ENCODE measurements around the gene TPPP3. TPM values are rescaled to one million over a fixed set of nuclear protein-coding genes. Genes with fewer than 3 reads are reported as not detected.
A peak's percentile ranks its signal among the peaks of the same experiment; 100 is the strongest.

The TPPP3 gene
- total and polyA plus RNA-seq, 3 donors from 2014 or later = 9.5 to 67.6 (median 17.5) TPM

DNA sequence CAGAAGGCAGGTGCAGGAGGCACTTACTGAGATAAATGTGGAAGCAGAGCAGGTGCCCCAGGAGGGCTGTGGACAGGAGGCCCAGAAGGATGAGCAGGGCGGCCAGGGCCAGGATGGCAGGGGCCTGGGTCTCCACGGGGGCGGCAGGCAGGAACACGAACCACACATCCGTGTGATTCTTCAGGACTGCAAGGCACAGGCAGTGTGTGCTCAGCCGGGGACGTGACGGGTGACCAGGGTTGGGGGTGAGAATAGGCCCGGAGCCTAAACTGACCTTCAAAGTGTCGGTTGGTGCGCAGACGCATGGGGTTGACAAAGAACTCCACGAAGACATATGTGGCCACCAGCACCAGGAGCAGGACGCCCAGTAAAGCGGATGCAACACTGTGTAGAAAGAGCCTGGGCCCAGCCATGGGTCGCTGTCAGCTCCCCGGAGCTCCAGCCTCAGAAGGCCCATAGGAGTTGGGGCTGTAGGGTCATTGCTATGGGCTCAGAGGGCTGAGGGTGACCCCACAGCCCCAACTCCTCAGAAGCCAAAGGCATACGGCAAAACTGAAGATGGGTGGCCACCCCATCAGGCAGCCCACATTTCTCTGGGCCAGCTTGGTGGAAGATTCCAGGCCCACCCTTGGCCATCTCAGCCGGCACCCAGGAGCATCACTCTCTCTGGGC is 5.4 kb upstream of the TPPP3 start:
- no peak overlapping the region for H3K4me3 ChIP-seq
- H3K9me3 ChIP-seq = no peaks in the 10 kb centered on the region
- 89 to 92% methylated on average over 18 to 19 of the region's 19 CpGs for WGBS, 2 donors
- no peaks in the 10 kb centered on the region for H3K36me3 ChIP-seq (ENCODE audit: low read depth, missing control alignments)
- H3K27ac ChIP-seq = no peak overlapping the region
- intact Hi-C loops (cut with DNase I; ENCODE audit: low total_unique reads) = no loop called here
- TF ChIP-seq, protein P1, sequence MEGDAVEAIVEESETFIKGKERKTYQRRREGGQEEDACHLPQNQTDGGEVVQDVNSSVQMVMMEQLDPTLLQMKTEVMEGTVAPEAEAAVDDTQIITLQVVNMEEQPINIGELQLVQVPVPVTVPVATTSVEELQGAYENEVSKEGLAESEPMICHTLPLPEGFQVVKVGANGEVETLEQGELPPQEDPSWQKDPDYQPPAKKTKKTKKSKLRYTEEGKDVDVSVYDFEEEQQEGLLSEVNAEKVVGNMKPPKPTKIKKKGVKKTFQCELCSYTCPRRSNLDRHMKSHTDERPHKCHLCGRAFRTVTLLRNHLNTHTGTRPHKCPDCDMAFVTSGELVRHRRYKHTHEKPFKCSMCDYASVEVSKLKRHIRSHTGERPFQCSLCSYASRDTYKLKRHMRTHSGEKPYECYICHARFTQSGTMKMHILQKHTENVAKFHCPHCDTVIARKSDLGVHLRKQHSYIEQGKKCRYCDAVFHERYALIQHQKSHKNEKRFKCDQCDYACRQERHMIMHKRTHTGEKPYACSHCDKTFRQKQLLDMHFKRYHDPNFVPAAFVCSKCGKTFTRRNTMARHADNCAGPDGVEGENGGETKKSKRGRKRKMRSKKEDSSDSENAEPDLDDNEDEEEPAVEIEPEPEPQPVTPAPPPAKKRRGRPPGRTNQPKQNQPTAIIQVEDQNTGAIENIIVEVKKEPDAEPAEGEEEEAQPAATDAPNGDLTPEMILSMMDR (IDR thresholded peaks at IDR 0.05) = no peak
- TF ChIP-seq POLR2A (IDR thresholded peaks at IDR 0.05) = no peak
- peaks cover 22% of the 10 kb centered on the region for H3K4me1 ChIP-seq
- H3K27me3 ChIP-seq = no peaks in the 10 kb centered on the region
- DNase-seq = no peak

DNA sequence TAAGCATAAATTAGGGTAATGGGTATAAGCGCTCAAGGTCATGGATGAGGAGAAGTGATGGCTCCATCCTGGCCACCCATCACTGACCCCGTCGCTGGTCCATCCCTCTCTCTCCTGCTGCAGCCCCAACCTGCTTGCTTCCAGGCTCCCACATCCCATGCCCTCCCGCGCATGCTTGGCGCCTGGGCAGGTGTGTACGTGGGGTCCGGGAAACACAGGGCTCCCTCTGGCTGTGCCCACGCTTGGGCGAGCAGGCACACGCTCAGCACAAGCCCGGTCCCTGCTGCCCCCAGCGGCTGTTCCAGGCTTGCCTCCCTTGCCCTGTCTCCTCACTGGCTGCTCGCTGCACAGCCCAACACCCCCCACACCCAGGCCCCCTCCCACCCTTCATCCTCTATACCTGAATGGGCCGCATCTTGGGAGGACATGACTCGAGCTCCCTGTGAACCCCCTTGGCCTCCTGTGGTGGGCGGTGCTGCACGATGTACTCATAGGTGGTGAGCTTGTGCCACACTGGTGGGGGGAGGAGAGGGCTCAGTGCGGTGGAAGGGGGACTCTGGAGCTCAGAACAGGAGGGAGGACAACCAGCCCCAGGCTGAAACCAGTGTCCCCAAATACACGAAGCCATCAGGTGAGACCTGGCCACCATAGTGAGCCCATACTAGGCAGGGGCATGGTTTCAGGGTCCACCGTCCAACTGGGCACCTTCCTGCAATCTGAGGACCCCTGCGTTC is 4.7 kb upstream of the TPPP3 start:
- H3K27me3 ChIP-seq = no peaks in the 10 kb centered on the region
- H3K4me1 ChIP-seq = peaks cover 25% of the 10 kb centered on the region
- no peak overlapping the region for H3K27ac ChIP-seq

GRCh38 chr16:67397036-67397801 is 3.9 kb upstream of the TPPP3 start:
- intact Hi-C loops (cut with DNase I; ENCODE audit: low total_unique reads) = no loop called here
- Histone ChIP-seq H3K9me3 (no peaks in the 10 kb centered on the region), H3K36me3 (ENCODE audit: low read depth, missing control alignments) (no peaks in the 10 kb centered on the region), H3K4me1 (peaks cover 30% of the 10 kb centered on the region), H3K4me3 (no peak overlapping the region), H3K27ac (peak overlapping the region in 1 of 2 donors; percentile 26), H3K27me3 (no peaks in the 10 kb centered on the region)
- no peak for DNase-seq
- TF ChIP-seq POLR2A (IDR thresholded peaks at IDR 0.05) = no peak
- TF ChIP-seq, protein P1 (IDR thresholded peaks at IDR 0.05) = no peak
- 79 to 85% methylated on average over 8 to 14 of the region's 15 CpGs for WGBS, 2 donors

More for the DNA sequence above, 4.7 kb upstream of the TPPP3 start:
- DNase-seq = no peak
- no peak overlapping the region for H3K4me3 ChIP-seq
- intact Hi-C loops (cut with DNase I; ENCODE audit: low total_unique reads) = no loop called here
- 83 to 87% methylated on average over 19 to 20 of the region's 22 CpGs for WGBS, 2 donors
- H3K9me3 ChIP-seq = no peaks in the 10 kb centered on the region
- TF ChIP-seq, protein P1 (IDR thresholded peaks at IDR 0.05) = no peak
- no peak for TF ChIP-seq POLR2A (IDR thresholded peaks at IDR 0.05)
- H3K36me3 ChIP-seq (ENCODE audit: low read depth, missing control alignments) = no peaks in the 10 kb centered on the region

DNA sequence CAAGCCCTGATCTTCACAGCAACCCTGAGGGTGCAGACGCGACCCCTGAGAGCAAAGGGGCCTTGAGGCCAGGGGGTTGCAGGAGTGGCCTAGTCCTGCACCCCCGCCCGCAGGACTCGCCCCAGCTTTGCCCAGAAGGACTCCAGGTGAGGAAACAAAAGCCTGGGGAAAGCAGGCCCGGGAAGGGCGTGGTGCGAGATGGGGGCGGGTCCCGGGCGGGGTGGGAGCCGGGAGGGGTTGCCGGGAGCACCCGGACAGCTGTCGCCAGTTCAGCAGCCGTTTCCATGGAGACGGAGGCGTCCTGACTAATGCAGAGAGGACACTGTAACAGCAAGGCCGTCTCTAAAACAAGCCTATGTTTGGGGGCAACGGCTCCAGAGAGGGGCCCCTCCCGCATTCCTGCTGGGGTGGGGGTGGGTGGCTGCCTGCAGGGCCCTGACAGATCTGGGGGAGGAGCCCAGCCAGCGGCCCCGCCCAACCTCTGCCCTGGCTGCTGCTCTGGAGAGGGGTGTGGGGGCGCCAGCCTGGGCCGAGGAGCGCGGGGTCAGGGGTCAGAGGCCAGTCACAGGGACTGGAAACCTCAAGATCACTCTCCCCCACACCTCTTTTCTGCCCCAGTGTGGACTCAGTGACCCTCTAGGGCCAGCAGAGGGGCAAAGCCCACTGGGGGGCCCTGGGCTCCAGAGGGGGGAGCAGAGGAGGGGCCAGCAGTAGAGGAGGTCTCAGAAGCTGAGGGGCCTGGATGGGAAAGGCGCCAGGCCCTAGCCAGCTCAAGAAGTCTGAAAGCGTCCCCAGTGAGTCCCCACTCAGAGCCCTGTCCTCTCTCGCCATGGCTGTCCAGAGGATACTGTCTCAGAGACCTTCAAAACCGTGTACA is 3.1 kb upstream of the TPPP3 start:
- H3K4me3 ChIP-seq = no peak overlapping the region
- TF ChIP-seq POLR2A (IDR thresholded peaks at IDR 0.05) = no peak
- TF ChIP-seq, protein P1 (IDR thresholded peaks at IDR 0.05) = no peak
- WGBS, 2 donors = 20 to 46% methylated on average over 16 to 31 of the region's 31 CpGs
- peak; percentile 77 for DNase-seq
- no peaks in the 10 kb centered on the region for H3K9me3 ChIP-seq
- intact Hi-C loops (cut with DNase I; ENCODE audit: low total_unique reads) = no loop called here
- H3K4me1 ChIP-seq = peaks cover 30% of the 10 kb centered on the region
- no peaks in the 10 kb centered on the region for H3K27me3 ChIP-seq
- H3K27ac ChIP-seq = peak overlapping the region in 1 of 2 donors; percentile 26
- H3K36me3 ChIP-seq (ENCODE audit: low read depth, missing control alignments) = no peaks in the 10 kb centered on the region
